GM21381 (cell line): ENCODE measurements around the gene ACE2.

Experiments
- ATAC-seq: cut with Tn5 transposase; IDR thresholded peaks from one replicate; pipeline ENCODE4 v1.9.1; 2021; ENCODE audit warnings: mild to moderate bottlenecking, moderate library complexity; ENCODE audit not compliant: unreplicated experiment

ACE2 gene

GRCh38 chrX:15576019-15576418 is 24.7 kb downstream of the ACE2 start:
- ATAC-seq: no peak

GRCh38 chrX:15574017-15574416 is 26.7 kb downstream of the ACE2 start:
- no peak for ATAC-seq

GRCh38 chrX:15570145-15570544 is 30.6 kb downstream of the ACE2 start:
- no peak for ATAC-seq

GRCh38 chrX:15567886-15568616 is 32.7 kb downstream of the ACE2 start:
- no peak for ATAC-seq

GRCh38 chrX:15567267-15567666 is 33.5 kb downstream of the ACE2 start:
- no peak for ATAC-seq

GRCh38 chrX:15566244-15566643 is 34.5 kb downstream of the ACE2 start:
- ATAC-seq: no peak

GRCh38 chrX:15564981-15565579 is 35.7 kb downstream of the ACE2 start:
- no peak for ATAC-seq

GRCh38 chrX:15563056-15563455 is 37.7 kb downstream of the ACE2 start:
- no peak for ATAC-seq

GRCh38 chrX:15560924-15561323 is 39.8 kb downstream of the ACE2 start:
- ATAC-seq: no peak

- ATAC-seq: no peak
Measured at GRCh38 chrX:15559227-15559626, 41.5 kb downstream of the ACE2 start.

GRCh38 chrX:15549189-15550012 is 51.4 kb downstream of the ACE2 start:
- ATAC-seq: no peak

GRCh38 chrX:15547356-15547755 is 53.4 kb downstream of the ACE2 start:
- no peak for ATAC-seq

- ATAC-seq: no peak
Measured at GRCh38 chrX:15546745-15547144, 54.0 kb downstream of the ACE2 start.

GRCh38 chrX:15530318-15530717 is 70.4 kb downstream of the ACE2 start:
- ATAC-seq: no peak

- no peak for ATAC-seq
Measured at GRCh38 chrX:15529165-15529564, 71.6 kb downstream of the ACE2 start.

- no peak for ATAC-seq
Measured at GRCh38 chrX:15525664-15526416, 74.9 kb downstream of the ACE2 start.

GRCh38 chrX:15524417-15524816 is 76.3 kb downstream of the ACE2 start:
- no peak for ATAC-seq

- no peak for ATAC-seq
Measured at GRCh38 chrX:15523088-15523487, 77.7 kb downstream of the ACE2 start.

GRCh38 chrX:15522464-15522863 is 78.3 kb downstream of the ACE2 start:
- ATAC-seq: no peak

GRCh38 chrX:15515931-15516330 is 84.8 kb downstream of the ACE2 start:
- no peak for ATAC-seq

- ATAC-seq: no peak
Measured at GRCh38 chrX:15514279-15514678, 86.5 kb downstream of the ACE2 start.
